GM19043 (cell line): ENCODE data around the gene TMEM212.
"Not testable (repeated sequence)": the region's sequence is repeated elsewhere in the genome, so short reads cannot be mapped to it uniquely, and the experiment has no call there.

ENCODE experiments used
- ATAC-seq: cut with Tn5 transposase; IDR thresholded peaks from one replicate; pipeline ENCODE4 v1.9.1; 2021; ENCODE audit warnings: low read depth; ENCODE audit not compliant: unreplicated experiment

TMEM212 gene

DNA sequence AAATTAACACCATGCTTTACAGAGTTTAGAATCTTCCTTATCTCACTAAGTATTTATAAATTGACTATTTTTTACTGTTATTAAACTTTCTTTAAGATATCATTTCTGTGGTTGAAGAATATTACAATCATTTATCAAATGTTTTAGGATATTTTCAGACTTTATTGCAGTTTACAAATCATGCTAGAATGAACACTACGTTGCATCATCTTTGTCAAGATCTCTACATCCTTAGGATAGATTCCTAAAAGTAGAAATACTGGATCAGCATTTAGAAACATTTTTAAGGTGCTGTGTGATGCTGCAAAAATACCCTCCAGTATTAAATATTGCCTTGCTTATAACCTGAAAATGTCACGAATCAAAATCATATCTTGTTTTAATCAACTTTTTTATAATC lies 30.3 kb upstream of the TMEM212 start:
- no peak for ATAC-seq

DNA sequence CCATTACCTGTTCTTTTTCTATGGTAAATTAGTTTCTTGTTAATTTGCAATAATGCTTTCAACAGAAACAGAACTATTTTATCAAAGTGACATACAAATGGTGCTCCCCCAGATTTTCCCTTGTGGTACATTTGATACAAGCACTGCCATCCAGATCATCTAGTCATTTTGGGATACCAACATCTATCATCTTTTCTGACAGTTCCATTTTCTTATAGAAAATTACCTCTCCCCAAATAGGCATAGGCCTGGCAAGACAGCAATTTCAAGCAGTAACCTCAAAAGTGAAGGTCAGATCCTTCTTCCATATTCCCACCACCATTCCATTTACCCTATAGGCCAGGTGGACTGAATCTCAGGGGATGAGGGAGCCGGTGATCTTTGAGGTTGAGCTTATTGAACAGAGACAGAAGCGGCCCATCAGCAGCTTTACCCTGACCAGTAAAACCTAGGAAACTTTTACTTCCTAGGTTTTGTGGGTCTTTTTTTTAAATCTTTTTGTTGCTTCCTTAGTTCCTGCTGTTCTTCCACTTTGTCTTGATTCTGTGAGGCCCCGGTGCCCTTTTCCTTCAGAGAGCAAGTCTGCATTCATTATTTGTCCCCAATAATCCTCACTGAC lies 29.8 kb upstream of the TMEM212 start:
- ATAC-seq = no peak

DNA sequence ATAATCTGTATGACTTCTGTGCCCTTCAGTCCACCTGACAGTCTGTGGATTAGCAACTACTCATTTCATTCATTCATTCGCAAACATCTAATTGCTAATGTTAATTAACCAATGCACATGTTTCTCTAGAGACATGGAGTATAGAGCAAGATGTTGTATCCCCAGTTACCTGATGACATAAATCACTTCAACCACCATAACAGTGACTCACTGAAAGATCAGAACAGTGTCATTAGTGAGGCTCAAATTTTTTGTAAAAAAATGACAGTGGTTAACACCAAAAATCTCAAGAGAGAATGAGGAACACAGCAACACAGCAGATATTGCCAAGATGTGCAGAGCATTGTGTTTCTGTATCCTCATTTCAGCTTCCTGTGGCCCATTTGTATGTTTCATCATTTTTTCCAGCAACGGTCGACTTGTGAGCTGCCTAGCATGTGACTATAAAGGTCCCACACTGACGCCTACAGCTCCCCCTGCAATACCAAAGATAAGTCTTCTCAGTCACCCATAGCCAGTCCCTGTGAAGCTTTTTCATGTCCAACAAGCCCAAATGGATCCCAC lies 29.2 kb upstream of the TMEM212 start:
- ATAC-seq = no peak

DNA sequence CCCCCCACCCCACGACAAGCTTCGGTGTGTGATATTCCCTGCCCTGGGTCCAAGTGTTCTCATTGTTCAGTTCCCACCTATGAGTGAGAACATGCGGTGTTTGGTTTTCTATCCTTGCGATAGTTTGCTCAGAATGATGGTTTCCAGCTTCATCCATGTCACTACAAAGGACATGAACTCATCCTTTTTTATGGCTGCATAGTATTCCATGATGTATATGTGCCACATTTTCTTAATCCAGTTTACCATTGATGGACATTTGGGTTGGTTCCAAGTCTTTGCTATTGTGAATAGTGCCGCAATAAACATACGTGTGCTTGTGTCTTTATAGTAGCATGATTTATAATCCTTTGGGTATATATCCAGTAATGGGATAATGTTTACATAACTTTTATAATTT lies 28.5 kb upstream of the TMEM212 start:
- not testable (repeated sequence) for ATAC-seq

DNA sequence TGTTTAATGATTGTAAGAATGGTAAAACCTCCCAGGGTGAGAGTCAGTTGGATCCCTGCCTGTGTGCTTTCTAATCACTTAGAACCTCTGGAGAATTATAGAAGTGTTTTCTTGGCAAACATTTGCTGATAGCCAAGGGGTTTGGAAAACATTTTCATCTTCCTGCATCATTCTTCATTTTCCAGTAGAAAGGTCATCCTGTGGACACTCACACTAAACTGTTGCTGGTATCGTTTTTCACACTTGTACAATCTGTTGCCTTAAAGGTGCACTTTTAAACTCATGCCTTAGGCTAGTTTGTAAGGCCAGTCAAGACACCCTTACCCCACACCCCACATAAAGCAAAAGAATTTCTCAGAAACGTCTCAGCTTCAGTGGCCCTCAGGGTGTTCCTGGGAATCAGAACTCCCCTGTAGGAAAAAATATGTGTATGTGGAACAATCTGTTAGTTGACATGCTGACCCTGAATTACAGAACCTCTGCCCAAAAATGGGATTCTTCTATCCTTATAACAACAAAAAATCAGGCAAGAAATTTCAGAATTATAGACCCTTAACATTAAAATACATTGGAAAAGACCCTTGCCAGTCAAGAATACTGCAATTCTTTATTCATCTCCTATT lies 27.1 kb upstream of the TMEM212 start:
- ATAC-seq = no peak

DNA sequence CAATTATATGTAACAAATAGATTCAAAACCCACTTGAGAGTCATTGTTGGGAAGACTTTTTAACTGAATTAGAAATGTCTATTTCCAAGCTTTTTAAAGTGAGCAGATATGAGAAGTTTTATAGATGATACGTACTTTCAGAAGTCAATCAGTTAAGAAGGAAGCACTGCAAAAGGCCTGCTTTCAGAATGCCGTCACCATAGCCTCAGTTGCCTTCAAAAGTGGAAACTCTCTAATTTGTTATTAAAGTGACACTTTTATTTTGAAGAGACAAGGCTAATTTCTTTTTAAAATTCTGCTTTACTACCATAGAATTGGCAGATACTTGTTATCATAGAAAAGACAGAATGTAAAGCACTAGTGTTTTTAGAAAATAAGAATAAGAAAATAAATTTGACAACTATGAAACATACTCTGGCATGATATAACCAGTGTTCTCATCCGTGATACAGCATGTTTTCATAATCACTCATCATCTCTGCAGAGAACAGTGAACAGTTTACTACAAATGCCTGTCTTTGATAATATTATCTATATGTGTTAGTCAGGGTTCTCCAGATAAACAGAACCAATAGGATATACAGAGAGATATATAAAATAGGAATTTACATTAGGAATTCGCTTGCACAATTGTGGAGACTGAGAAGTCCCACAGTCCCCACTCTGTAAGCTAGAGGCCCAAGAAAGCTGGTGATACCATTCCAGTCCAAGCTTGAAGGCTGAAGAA lies 25.9 kb upstream of the TMEM212 start:
- ATAC-seq = no peak

DNA sequence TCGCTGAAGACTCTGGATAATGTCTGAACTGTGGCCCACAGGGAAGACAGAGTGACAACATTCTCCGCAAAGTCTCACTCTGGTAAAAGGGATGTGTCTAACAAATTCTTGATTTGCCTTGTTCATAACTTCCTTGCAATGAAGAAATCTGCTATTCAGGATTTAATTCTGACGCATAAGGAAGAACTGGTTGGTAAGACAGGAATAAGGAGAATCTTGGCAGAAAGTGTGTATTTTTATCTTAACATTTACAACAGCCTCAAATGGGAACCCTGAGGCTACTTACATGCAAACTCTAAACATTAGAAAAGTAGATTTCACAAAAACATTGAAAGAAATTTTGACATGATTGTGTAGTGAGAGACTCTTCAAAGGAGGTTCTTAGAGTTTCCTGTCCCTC lies 22.1 kb upstream of the TMEM212 start:
- no peak for ATAC-seq

DNA sequence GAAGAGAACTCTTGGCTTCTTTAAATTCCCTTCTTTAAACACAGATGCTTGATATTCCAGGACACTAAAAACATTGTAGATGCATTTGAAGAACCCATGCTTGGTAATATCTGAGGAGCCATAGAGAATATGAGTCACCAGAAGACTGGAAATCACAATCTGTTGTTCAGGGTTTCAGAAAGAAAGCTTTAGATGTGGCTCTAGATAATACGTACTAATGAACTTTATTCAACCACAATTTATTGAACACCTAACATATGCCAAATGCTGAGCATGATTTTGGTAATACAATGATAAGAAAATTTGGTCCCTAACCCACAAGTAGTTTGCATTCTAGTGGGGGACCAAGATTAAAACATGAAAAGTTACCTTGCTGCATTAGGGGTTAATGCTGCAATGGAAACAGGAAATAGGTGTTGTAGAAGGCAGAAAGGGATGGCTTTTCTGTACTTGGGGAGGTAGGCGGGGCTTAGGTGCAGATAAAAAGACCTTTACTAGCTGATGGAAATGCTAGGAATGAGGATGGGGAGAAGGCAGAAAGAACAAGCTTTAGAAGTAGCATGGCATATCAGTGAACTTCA lies 21.3 kb upstream of the TMEM212 start:
- ATAC-seq = no peak

DNA sequence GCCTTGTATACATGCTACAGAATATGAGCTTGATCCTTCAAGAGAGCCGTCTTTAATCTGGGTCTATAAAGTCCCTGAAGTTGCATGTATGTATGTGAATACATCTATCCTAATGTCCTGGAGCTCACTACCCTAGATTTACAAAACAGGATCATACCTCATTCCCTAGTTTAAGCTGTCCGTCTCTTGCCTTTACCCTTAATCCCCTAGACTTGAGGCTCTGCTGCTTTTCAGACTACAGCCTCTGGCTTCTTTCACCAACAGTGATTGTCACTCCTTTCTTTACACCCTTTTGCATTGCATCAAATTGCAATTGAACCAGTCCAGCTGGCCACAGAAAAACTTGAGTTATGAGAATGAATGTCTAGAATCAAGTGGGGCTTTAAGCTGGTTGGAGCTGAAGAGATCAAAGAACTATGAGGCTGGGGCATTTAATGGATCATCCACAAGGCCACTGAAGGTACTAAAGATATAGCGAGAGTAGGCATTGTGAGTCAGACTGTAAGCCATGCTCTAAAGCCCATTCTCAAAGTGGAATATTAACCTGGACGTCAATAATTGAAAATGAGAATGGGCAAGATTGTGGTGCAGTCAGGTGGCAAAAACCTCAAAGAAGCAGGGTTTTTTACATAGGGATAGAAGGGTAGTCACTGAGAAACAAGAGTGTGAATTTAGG lies 20.6 kb upstream of the TMEM212 start:
- peak; percentile 84 for ATAC-seq

DNA sequence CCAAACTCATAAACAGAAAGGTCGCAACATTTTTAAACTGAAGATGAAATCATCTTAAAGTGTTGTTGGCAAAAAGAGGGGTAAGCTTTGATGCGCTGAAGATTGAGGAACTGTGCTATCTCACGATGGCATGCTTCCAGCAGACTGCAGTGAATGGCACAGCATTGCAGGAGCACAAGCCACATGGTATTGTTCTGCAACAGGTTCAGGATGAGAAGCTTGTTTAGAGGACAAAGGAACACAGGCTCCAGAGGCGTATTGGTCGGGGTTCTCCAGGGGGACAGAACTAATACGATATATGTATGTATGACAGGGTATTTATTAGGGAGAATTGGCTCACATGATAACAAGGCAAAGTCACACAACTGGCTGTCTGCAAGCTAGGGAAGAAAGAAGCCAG lies 19.0 kb upstream of the TMEM212 start:
- no peak for ATAC-seq

DNA sequence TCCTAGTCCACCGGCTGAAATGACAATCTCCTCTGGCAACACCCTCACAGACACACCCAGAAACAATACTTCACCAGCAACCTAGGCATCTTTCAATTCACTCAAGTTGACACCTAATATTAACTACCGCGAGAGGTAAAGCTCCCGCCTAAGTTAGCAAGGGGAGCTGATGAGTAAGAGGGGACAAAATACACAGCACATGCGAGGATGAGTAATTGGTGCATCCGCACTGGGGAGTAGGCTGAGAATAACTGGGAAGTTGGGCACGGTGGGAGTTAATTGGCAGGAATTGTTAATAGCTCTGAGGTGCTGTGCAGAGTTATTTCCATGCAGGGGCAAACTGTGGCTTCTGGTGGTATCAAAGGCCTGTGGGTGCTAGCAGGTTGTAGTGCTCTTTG lies 18.3 kb upstream of the TMEM212 start:
- no peak for ATAC-seq

DNA sequence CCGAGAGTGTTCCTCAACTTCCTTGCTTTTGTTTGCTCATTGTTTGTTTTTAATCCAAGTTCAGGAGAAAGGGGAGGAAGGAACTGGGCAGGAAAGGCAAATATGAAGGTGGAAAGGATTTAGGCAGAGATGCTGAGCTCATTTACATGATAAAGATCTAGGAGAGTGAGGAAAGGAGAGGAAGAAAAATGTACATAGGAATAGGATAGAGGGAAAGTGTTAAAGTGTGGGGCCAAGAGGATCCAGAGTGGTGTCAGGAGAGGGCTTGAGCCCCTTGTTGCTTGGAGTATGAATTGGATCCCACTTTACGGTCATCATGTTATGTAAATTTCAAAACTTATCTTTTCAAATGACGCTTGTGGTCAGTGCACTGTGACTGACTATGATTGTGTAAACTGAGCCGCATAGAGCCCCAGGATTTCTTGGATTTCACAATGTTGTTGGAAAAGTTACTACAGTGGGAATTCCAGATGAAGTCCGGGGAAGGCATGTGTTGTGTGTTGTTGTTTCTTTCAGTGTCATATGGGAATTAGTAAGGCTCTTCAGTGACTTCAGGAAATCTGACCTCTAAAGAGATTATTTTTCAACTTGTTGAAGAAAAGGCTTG lies 17.8 kb upstream of the TMEM212 start:
- no peak for ATAC-seq

DNA sequence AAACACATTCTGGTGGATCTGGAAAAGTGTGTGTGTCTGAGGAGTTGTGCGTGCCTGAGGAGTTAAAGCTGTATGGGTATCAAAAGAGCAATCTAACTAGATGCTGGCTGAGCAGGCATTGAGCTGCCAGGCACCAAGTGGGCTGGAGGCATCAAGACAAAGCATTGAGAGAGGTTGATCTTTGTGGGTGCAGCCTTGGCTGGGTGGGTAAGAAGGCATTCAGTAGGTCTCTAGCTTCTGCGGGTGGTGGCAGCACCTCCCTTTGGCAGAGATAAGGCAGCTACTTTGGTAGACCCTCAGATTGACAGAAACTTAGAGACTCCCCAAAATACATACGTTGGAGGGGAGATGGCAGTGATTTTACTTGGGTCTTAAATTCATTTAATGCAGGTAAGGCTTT lies 15.8 kb upstream of the TMEM212 start:
- no peak for ATAC-seq

DNA sequence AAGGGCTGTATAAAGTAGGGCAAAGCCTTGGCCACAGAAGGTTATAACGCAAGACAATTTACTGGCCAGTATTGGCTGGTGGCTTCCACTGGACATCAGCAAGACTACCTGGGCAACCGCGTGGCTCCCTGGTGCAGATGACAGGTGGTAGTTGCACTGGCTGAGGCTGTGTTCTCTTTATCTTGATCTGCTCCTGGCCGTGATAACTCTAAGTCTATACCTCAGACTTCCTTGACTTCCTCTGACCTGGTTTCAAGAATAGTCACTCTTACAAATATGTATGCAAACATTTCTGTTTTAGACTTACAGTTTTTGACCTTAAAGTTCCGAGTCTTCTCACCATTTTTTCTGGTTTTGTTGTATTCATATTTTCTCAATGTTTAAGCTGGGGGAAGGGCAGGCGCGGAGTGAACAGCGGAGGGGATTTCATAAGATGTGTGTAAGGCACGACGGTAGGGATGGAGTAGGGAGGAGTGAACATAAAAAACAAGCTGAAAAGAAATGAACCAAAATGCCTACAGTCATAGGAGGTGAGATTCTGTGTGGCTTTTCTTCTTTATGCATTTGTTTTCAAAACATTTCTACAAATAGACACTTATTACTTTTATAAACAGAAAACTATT lies 15.2 kb upstream of the TMEM212 start:
- ATAC-seq = no peak

DNA sequence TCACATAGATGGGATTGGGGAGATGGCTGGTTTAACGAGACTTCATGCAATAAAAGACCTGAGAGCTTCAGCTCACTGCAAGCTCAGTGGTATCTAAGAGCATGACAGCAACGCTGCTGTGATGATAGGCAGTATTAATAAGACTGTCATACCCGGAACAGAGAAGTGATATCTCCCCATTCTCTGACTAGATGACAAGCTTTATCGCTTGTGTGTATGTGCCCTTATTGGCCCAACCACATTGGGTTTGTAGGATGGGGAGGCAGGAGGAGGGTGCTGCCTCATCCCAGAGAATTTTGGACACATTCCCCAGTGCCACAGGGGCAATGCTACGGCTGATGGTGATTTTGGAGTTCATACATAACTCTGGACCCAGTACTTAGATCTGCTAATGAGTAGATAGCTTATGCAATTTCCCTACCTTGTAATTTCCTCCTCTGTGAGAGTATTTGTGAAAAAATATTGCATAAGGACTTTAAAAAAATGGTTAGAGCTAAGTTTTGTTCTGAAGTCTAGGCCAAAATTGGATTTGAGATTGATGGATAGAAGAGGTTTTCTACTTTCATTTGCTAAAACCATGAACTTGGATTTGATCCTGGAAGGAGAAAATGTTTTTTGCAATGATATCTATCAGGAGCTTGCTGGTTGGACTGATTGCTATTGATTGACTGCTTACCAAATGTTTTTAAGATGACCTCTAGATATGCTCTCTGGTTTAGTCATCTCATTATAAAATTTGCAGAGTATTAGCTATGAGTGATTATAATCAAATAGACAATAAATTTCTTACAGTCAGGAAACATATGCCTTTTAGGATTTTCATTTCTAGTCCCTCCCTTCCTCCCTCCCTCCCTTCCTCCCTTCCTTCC lies 14.0 kb upstream of the TMEM212 start:
- no peak for ATAC-seq

DNA sequence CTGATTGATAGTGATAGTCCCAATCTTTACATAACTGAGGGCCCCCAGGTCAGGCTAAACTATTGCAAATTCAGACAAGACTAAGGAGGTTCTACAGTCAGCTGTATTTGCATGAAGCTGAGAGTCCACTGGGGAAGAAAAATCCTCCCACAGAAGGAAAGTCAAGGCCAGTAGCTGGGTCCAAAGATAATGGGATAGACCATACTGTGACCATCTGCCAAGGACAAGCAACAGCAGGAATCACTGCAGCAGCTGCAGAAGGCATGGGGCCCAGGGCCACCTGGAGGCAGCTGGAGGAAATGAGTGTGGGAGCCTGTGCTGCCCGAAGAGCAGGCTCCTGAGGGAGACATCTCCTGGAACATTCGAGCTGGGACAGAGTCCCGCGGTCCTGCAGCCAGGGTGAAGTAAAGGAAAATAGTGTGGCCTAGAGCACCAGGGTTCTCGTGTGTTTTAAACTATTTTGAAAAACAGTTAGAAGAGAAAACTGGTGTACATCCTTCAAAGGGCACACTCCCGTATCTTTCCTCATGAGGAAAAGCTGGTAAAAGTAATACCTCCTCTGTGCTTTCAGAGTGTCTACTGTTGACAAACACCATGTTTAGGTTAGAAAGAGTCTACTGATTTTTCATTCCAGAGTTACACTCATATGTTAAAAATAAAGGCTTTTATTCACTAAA lies 13.2 kb upstream of the TMEM212 start:
- ATAC-seq = peak; percentile 67

DNA sequence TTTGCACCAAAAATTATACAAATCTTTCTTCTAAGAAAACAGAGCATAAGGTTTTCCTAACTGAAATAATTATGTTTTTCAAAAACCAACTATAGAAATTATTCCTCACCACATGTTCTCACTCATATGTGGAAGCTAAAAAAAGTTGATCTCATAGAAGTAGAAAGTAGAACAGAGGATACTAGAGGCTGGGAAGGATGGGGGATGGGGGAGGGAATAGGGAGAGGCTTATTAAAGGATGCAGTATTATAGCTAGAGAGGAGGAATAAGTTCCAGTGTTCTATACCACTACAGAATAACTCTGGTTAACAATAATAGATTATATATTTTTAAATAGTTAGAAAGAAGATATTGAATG lies 12.7 kb upstream of the TMEM212 start:
- ATAC-seq = no peak

DNA sequence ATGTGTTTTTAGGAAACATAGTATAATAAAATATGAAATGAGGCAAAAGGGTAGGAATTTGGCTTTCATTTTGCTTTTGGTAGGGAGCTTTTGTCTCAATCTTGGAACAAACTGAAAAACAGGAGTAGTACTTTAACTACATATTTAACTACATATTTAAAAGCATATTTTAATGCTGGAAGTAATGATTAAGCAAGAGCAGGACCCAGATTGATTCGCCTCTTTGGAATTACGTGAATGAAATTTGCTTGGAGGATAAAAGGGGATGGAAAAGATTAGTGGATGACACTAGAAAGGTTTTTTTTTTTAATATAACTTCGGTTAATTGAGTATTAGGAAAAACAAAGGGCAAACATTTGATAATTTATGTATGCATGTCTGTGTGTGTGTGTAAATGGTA lies 11.2 kb upstream of the TMEM212 start:
- ATAC-seq = no peak

DNA sequence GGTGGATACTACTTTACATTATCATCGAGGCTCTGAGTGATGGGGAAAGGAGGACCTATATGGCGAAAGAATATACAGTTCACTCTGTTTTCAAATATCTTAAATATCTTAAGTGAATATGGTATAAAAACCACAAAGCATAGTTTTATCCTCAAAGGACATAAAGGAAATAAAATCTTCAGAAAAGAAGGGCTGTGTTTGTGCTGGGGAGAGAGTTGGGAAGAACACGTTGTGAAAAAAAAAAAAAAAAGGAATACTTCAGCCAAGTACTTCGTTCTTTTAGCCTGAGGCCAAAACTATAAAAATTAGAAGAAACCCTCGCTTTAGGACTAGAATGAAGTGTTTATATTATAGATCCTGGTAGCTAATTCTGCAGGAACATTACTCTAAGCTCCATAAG lies 10.2 kb upstream of the TMEM212 start:
- no peak for ATAC-seq
